A549 (cell line): ENCODE results near the gene PDE4D. TPM values are rescaled to one million over a fixed set of nuclear protein-coding genes. Genes with fewer than 3 reads are reported as not detected.
A peak's percentile ranks its signal among the peaks of the same experiment; 100 is the strongest.

ENCODE experiments used
- ATAC-seq, 2 experiments: fragments of 200-7000 bp in 1 of 2; fragments of >200 bp in 1 of 2; cut with Nextera tagmentation in 1 of 2; cut with Tn5 transposase in 1 of 2; 3 replicates each; pipeline versions ENCODE4 v1.8.0 to v1.9.1; 2018 to 2020; ENCODE audit warnings: mild to moderate bottlenecking in 1 of 2, moderate library complexity in 1 of 2
- CTCF ChIA-PET: fragments of 300-600 bp; sonication (Branson Sonifier 250); formaldehyde crosslinking; extraction: SDS; loops from one replicate; lab custom pipeline; 2021; ENCODE audit warnings: antibody characterized with exemption, inconsistent platforms; lab: Yijun Ruan, JAX
- POLR2A ChIA-PET: fragments of 350-600 bp; formaldehyde crosslinking; extraction: SDS; loops from one replicate; lab custom pipeline; 2021; ENCODE audit warnings: antibody characterized with exemption, inconsistent platforms; lab: Yijun Ruan, JAX
- DNase-seq, 2 experiments: peaks; one replicate each; pipeline versions ENCODE4 v3.0.0 to v3.0.0-alpha.2; 2011 to 2016; ENCODE audit warnings: low read depth in 1 of 2, low spot score in 1 of 2
- FAIRE-seq: peaks from 2 replicates; lab custom pipeline; 2011; peaks lifted over from hg19 to GRCh38; lab: Jason Lieb, UNC
- H3K27ac ChIP-seq, 2 experiments: fragments of >200 bp; sonication (Bioruptor Twin); formaldehyde crosslinking; 3 replicates each; pipeline ENCODE4 v1.5.1; 2016 to 2017
- H3K4me1 ChIP-seq: fragments of >200 bp; sonication (Bioruptor Twin); formaldehyde crosslinking; 3 replicates; pipeline ENCODE4 v1.6.1; 2016
- H3K4me2 ChIP-seq: fragments of >200 bp; sonication (Bioruptor Twin); formaldehyde crosslinking; 3 replicates; pipeline ENCODE4 v1.6.1; 2016
- H3K4me3 ChIP-seq: fragments of >200 bp; sonication (Bioruptor Twin); formaldehyde crosslinking; 3 replicates; pipeline ENCODE4 v1.5.1; 2016
- H3K9me3 ChIP-seq: fragments of >200 bp; sonication (Bioruptor Twin); formaldehyde crosslinking; 3 replicates; pipeline ENCODE4 v1.6.1; 2016
- BHLHE40 ChIP-seq: IDR thresholded peaks from 2 replicates; pipeline ENCODE4 v1.6.1; 2012; ENCODE audit warnings: low read depth, low read length, inconsistent platforms
- CTCF ChIP-seq: fragments of >200 bp; sonication (Bioruptor Twin); formaldehyde crosslinking; IDR thresholded peaks from 3 replicates; pipeline ENCODE4 v1.5.1; 2016
- ELK1 ChIP-seq: fragments of 150-350 bp; IDR thresholded peaks from 2 replicates; pipeline ENCODE4 v1.6.1; 2014; ENCODE audit warnings: low read depth, mild to moderate bottlenecking, low read length
- HDAC2 ChIP-seq: fragments of 200-600 bp; sonication (generic); IDR thresholded peaks from 2 replicates; pipeline ENCODE4 v1.6.1; 2016
- HOXA7 ChIP-seq: fragments of 250-450 bp; sonication (Bioruptor Pico); IDR thresholded peaks from 2 replicates; pipeline ENCODE4 v1.5.0; 2020; ENCODE audit warnings: mild to moderate bottlenecking, moderate library complexity
- HOXB13 ChIP-seq: fragments of 250-450 bp; sonication (Bioruptor Pico); IDR thresholded peaks from 2 replicates; pipeline ENCODE4 v1.5.0; 2020; ENCODE audit warnings: low read depth, mild to moderate bottlenecking, moderate library complexity
- HOXB5 ChIP-seq: fragments of 250-450 bp; sonication (Bioruptor Pico); IDR thresholded peaks from 2 replicates; pipeline ENCODE4 v1.5.0; 2020; ENCODE audit warnings: mild to moderate bottlenecking, moderate library complexity
- JUNB ChIP-seq: fragments of >200 bp; sonication (Bioruptor Twin); formaldehyde crosslinking; IDR thresholded peaks from 2 replicates; pipeline ENCODE4 v1.6.1; 2016
- MAFK ChIP-seq: fragments of 450-650 bp; IDR thresholded peaks from 2 replicates; pipeline ENCODE4 v1.6.1; 2014; ENCODE audit not compliant: partially characterized antibody
- MAZ ChIP-seq: fragments of 150-350 bp; IDR thresholded peaks from 2 replicates; pipeline ENCODE4 v1.6.1; 2014; ENCODE audit warnings: antibody characterized with exemption, low read depth, low read length, borderline replicate concordance
- MYC ChIP-seq: IDR thresholded peaks from 2 replicates; pipeline ENCODE4 v1.6.1; 2012; ENCODE audit warnings: mild to moderate bottlenecking, inconsistent platforms, low read length, improper control_type of control experiment, borderline replicate concordance
- NPAS2 ChIP-seq: fragments of 250-450 bp; sonication (Bioruptor Pico); IDR thresholded peaks from 2 replicates; pipeline ENCODE4 v1.8.0; 2022; ENCODE audit warnings: mild to moderate bottlenecking, moderate library complexity, borderline replicate concordance
- NR3C1 ChIP-seq: fragments of >200 bp; sonication (Bioruptor Twin); formaldehyde crosslinking; IDR thresholded peaks from 3 replicates; pipeline ENCODE4 v1.6.1; 2017
- RAD21 ChIP-seq, 2 experiments: fragments of >200 bp in 1 of 2; sonication (Bioruptor Twin) in 1 of 2; formaldehyde crosslinking in 1 of 2; IDR thresholded peaks in 1 of 2; conservative IDR thresholded peaks in 1 of 2; 2 replicates in 1 of 2; 3 replicates in 1 of 2; pipeline ENCODE4 v1.6.1; 2012 to 2018; ENCODE audit warnings: inconsistent platforms in 1 of 2
- RARB ChIP-seq: fragments of 250-450 bp; sonication (Bioruptor Pico); IDR thresholded peaks from 2 replicates; pipeline ENCODE4 v1.8.0; 2021; ENCODE audit warnings: mild to moderate bottlenecking, moderate library complexity
- SMC3 ChIP-seq: fragments of >200 bp; sonication (Bioruptor Twin); formaldehyde crosslinking; IDR thresholded peaks from 3 replicates; pipeline ENCODE4 v1.6.1; 2018; ENCODE audit warnings: inconsistent platforms
- SREBF2 ChIP-seq: fragments of 450-650 bp; IDR thresholded peaks from 2 replicates; pipeline ENCODE4 v1.6.1; 2014; ENCODE audit warnings: mild to moderate bottlenecking, moderate library complexity
- TFCP2L1 ChIP-seq: fragments of 250-450 bp; sonication (Bioruptor Pico); IDR thresholded peaks from 2 replicates; pipeline ENCODE4 v1.5.0; 2021; ENCODE audit warnings: mild to moderate bottlenecking
- USF2 ChIP-seq: fragments of 450-650 bp; IDR thresholded peaks from 2 replicates; pipeline ENCODE4 v1.6.1; 2014; ENCODE audit warnings: antibody characterized with exemption
- ZFP36 ChIP-seq: fragments of 450-650 bp; IDR thresholded peaks from 2 replicates; pipeline ENCODE4 v1.6.1; 2014; ENCODE audit warnings: borderline replicate concordance; ENCODE audit not compliant: partially characterized antibody
- ZNF302 ChIP-seq: fragments of 250-450 bp; sonication (Bioruptor Pico); IDR thresholded peaks from 2 replicates; pipeline ENCODE4 v1.9.0; 2021; ENCODE audit warnings: inconsistent platforms, mild to moderate bottlenecking, moderate library complexity
- WGBS: methylation state at CpG from one replicate; pipeline ENCODE4 v1.1.6; 2017; ENCODE audit errors: missing lambda C conversion rate; 5-methylcytosine and 5-hydroxymethylcytosine counted together
- polyA plus RNA-seq, 4 experiments: library from polyadenylated mRNA; depleted of rRNA in 3 of 4; stranded (reverse); fragments of >200 nt; fragmentation: RNase III in 1 of 4; extraction: RNeasy Plus Mini Kit Qiagen cat#74134 plus additional on column Dnase treatment in 1 of 4; gene quantifications; 2 replicates in 3 of 4; 3 replicates in 1 of 4; pipeline ENCODE4 v1.2.3, GENCODE V29; 2011 to 2017
- TF ChIP-seq, protein P1 (sequence below): IDR thresholded peaks from 2 replicates; pipeline ENCODE4 v1.6.1; 2012
- TF ChIP-seq, protein P2 (sequence below): fragments of >200 bp; sonication (Bioruptor Twin); formaldehyde crosslinking; IDR thresholded peaks from 3 replicates; pipeline ENCODE4 v1.6.1; 2016
- TF ChIP-seq, protein P3 (sequence below): fragments of 250-450 bp; sonication (Bioruptor Pico); IDR thresholded peaks from 2 replicates; pipeline ENCODE4 v1.5.0; 2020; ENCODE audit warnings: low read depth, mild to moderate bottlenecking, moderate library complexity

The PDE4D gene
- polyA plus RNA-seq, 2 of the 4 experiments (the other 2 are of a cell fraction): 74.0 to 213 TPM

DNA sequence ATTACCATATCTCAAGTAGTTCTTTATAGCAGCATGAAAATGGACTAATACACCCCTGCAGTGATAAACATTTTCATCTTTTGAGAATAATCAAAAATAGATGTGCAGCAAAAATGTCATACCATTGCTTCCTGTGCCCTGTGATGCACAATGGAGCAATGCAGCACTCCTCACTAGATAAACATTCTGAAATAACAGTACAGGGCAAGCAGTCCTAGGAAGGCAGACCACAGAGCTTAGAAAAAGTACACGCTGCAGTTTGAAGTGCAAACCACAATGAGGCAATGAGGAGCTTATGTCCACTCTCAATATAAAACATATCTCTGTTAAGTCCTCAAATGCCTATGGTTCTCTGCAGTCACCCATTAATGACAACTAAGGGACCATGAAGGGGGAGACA, 367.6 kb downstream of the PDE4D start:
- Histone ChIP-seq H3K9me3 (peaks cover 12% of the 10 kb centered on the region), H3K4me1 (peaks cover 82% of the 10 kb centered on the region), H3K4me3 (no peak overlapping the region), H3K27ac (peak overlapping the region; percentile 64 to 65), H3K4me2 (peak overlapping the region; percentile 30; the same call in 1 of the 3 replicates)
- ChIA-PET CTCF (interaction anchor here (0.7 to 1.2 kb wide), 3 partner anchors 11 to 133 kb away, joined by 3 read pairs; no protein-coding TSS in a partner anchor), POLR2A (interaction anchor here (0.6 kb wide), 1 partner anchor 324 kb away, joined by 8 read pairs; no protein-coding TSS in a partner anchor)
- 30% methylated on average over 1 of the region's 1 CpG for WGBS
- FAIRE-seq: no peak
- ATAC-seq: peak; percentile 73 to 75
- TF ChIP-seq TFCP2L1 (no peak), CTCF (peak; percentile 13; the same call in 1 of the 3 replicates), NPAS2 (CRISPR knock-in tag) (no peak), BHLHE40 (no peak), USF2 (no peak), HDAC2 (no peak), JUNB (no peak), MAFK (peak; percentile 26), HOXB13 (CRISPR knock-in tag) (no peak), SMC3 (peak; percentile 29; the same call in 1 of the 3 replicates), RAD21 (conservative IDR thresholded peaks at IDR 0.05 in 1 of 2, IDR thresholded peaks at IDR 0.05 in 1 of 2) (peak; percentile 33 to 37; a peak in 2 of 5 replicates), ELK1 (no peak), HOXB5 (CRISPR knock-in tag) (no peak), ZNF302 (no peak), ZFP36 (no peak)
- TF ChIP-seq, protein P1, sequence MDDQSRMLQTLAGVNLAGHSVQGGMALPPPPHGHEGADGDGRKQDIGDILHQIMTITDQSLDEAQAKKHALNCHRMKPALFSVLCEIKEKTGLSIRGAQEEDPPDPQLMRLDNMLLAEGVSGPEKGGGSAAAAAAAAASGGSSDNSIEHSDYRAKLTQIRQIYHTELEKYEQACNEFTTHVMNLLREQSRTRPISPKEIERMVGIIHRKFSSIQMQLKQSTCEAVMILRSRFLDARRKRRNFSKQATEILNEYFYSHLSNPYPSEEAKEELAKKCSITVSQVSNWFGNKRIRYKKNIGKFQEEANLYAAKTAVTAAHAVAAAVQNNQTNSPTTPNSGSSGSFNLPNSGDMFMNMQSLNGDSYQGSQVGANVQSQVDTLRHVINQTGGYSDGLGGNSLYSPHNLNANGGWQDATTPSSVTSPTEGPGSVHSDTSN: no peak
- TF ChIP-seq, protein P2, sequence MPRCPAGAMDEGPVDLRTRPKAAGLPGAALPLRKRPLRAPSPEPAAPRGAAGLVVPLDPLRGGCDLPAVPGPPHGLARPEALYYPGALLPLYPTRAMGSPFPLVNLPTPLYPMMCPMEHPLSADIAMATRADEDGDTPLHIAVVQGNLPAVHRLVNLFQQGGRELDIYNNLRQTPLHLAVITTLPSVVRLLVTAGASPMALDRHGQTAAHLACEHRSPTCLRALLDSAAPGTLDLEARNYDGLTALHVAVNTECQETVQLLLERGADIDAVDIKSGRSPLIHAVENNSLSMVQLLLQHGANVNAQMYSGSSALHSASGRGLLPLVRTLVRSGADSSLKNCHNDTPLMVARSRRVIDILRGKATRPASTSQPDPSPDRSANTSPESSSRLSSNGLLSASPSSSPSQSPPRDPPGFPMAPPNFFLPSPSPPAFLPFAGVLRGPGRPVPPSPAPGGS: no peak
- TF ChIP-seq, protein P3, sequence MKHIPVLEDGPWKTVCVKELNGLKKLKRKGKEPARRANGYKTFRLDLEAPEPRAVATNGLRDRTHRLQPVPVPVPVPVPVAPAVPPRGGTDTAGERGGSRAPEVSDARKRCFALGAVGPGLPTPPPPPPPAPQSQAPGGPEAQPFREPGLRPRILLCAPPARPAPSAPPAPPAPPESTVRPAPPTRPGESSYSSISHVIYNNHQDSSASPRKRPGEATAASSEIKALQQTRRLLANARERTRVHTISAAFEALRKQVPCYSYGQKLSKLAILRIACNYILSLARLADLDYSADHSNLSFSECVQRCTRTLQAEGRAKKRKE (CRISPR knock-in tag): no peak
- DNase-seq: peak in 1 of 2 experiments; percentile 70

GRCh38 chr5:59525311-59525710, 368.2 kb downstream of the PDE4D start:
- WGBS: 77% methylated on average over 3 of the region's 3 CpGs
- peaks cover 12% of the 10 kb centered on the region for H3K9me3 ChIP-seq
- ATAC-seq: no peak
- peak overlapping the region; percentile 30; the same call in 1 of the 3 replicates for H3K4me2 ChIP-seq
- no peak for DNase-seq
- peaks cover 82% of the 10 kb centered on the region for H3K4me1 ChIP-seq
- FAIRE-seq: no peak
- peak overlapping the region; percentile 64 to 65 for H3K27ac ChIP-seq
- ChIA-PET CTCF (interaction anchor here (1.2 kb wide), 1 partner anchor 21 kb away, joined by 3 read pairs; no protein-coding TSS in a partner anchor), POLR2A (no interaction called here)
- no peak overlapping the region for H3K4me3 ChIP-seq
- TF ChIP-seq SREBF2 (no peak), HOXB5 (CRISPR knock-in tag) (no peak), HOXA7 (CRISPR knock-in tag) (no peak), NR3C1 (no peak), ZFP36 (no peak), MYC (no peak), MAZ (no peak), RARB (CRISPR knock-in tag) (no peak)
- TF ChIP-seq, protein P2: no peak
- TF ChIP-seq, protein P3 (CRISPR knock-in tag): no peak
